Measurements from ENCODE around the gene CRTC1.

CRTC1 gene

DNA sequence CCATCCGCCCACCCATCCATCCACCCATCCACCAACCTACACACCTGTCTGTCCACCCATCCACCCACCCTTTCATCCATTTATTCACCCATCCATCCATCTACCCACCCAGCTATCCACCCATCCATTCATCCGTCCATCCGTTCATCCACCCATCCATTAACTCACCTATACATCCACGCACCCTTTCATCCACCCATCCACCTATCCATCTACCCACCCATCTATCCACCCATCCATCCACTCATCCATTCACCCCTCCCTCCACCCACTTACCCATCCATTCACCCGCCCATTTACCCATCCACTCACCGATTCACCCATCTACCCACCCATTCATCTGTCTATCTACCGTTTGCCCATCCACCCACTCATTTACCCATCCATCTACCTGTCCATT lies 29.0 kb upstream of the CRTC1 start:
- TF ChIP-seq CTCF (IDR thresholded peaks at IDR 0.05) (no peak), ZFX (IDR thresholded peaks at IDR 0.05; ENCODE audit: borderline replicate concordance) (no peak)

GRCh38 chr19:18655173-18655844 lies 28.2 kb upstream of the CRTC1 start:
- no peak for TF ChIP-seq CTCF (IDR thresholded peaks at IDR 0.05)
- no peak for TF ChIP-seq ZFX (IDR thresholded peaks at IDR 0.05; ENCODE audit: borderline replicate concordance)
- H3K27ac ChIP-seq, result no peak overlapping the region

More for the DNA sequence above, 29.0 kb upstream of the CRTC1 start:
- H3K27ac ChIP-seq, result no peak overlapping the region

DNA sequence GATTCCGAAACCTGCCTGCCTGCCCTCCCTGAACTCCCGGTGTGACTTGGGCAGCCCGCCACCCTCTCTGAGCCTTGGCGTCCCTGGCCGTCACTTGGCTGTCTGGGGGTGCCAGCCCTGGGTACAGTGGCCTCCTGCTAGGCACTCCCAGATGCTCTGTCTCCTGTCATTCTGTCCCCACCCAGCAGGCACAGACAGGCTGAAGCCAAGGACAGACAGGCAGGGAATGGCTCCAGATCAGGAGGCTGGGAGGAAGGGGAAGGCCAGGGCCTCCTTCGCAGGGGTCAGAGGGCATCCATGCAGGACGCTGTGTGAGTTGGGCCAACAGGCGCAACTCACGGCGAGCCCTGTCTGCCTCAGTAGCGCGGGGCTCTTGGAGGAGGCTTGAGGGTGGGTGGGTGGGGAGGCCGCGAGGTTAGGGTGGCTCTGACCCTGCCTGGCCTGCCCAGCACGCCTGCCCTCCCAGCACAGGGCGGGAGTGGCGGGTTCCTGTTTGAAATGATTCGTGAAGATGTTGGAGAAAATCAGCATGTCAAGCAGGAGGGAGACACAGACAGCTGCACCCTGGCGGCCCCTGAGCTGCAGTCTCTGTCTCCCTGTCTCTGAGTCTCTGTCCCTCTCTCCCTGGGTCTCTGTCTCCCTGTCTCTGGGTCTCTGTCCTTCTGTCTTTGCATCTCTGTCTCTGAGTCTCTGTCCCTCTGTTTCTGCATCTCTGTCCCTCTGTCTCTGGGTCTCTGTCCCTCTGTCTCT lies 27.0 kb upstream of the CRTC1 start:
- TF ChIP-seq CTCF (IDR thresholded peaks at IDR 0.05), result no peak
- TF ChIP-seq ZFX (IDR thresholded peaks at IDR 0.05; ENCODE audit: borderline replicate concordance), result no peak
- no peak overlapping the region for H3K27ac ChIP-seq

DNA sequence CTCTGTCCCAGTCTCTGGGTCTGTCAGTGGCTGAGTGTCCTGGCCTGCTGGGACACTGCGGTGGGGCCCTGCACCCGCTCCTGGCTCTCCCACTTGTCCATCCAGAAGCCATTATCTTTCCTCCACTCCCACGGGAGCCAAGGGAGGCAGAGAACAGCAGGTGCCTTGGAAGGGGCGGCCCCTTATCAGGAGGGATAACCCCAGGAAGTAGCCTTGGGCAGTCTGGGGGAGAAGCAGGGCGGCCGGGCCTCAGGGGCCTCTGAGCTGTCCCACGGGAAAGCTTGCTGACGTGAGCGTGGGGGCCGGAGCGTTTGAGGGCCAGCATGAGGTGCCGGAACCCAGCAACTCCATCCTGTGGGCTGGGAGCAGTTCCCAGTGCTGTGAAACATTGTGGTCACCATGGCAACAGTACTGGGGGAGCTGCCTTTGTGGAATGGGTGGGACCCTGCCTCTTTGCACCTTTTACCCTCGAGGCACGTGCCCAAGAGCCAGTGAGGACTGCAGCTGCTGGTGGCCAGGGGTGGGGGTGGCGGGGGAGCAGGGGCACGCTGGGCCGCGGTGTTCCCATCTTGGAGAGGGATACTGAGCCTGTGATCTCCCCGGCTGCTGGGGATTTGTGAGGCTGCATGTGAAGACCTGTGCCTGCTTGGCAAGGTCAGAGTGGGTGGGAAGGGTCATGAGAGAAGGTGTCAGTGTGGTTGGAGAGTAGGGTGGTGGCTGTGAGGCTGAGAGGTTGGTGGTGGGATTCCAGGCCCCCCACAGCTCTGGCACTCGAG lies 25.7 kb upstream of the CRTC1 start:
- no peak for TF ChIP-seq CTCF (IDR thresholded peaks at IDR 0.05)
- no peak overlapping the region for H3K27ac ChIP-seq

GRCh38 chr19:18658366-18658855 lies 25.1 kb upstream of the CRTC1 start:
- no peak for TF ChIP-seq ZFX (IDR thresholded peaks at IDR 0.05; ENCODE audit: borderline replicate concordance)
- TF ChIP-seq CTCF (IDR thresholded peaks at IDR 0.05), result no peak
- no peak overlapping the region for H3K27ac ChIP-seq

GRCh38 chr19:18659281-18660050 lies 24.0 kb upstream of the CRTC1 start:
- no peak for TF ChIP-seq ZFX (IDR thresholded peaks at IDR 0.05; ENCODE audit: borderline replicate concordance)
- no peak for TF ChIP-seq CTCF (IDR thresholded peaks at IDR 0.05)
- H3K27ac ChIP-seq, result no peak overlapping the region
